Lower leg skin (tissue), 4 donors: Measurements from ENCODE around the gene GARIN3. TPM values are rescaled to one million over a fixed set of nuclear protein-coding genes. Genes with fewer than 3 reads are reported as not detected.

ENCODE experiments used
- DNase-seq, 2 donors: peaks; one replicate each; pipeline ENCODE4 v3.0.0-alpha.2; 2019; ENCODE audit warnings: low spot score in 2 of 2
- H3K4me3 ChIP-seq: fragments of 200-600 bp; sonication (generic); 2 replicates; pipeline ENCODE4 v1.5.1; 2017; ENCODE audit warnings: mild to moderate bottlenecking, low read depth; ENCODE audit not compliant: poor library complexity, severe bottlenecking
- CTCF ChIP-seq, 3 donors: fragments of 450-650 bp; IDR thresholded peaks; one replicate each; pipeline ENCODE4 v1.5.1; 2016; ENCODE audit warnings: antibody characterized with exemption in 3 of 3, mild to moderate bottlenecking in 3 of 3, moderate library complexity in 2 of 3
- POLR2A ChIP-seq, 2 donors: fragments of 450-650 bp; IDR thresholded peaks; one replicate each; pipeline ENCODE4 v1.6.1; 2016 to 2017; ENCODE audit warnings: antibody characterized with exemption in 2 of 2, mild to moderate bottlenecking in 1 of 2, moderate library complexity in 1 of 2
- WGBS, 2 donors: methylation state at CpG; one replicate each; pipeline ENCODE4 v1.1.5; 2018; 5-methylcytosine and 5-hydroxymethylcytosine counted together
- intact Hi-C: fragments of 100-400 bp; cut with DNase I; formaldehyde crosslinking; loops from one replicate; pipeline ENCODE4 v1.15.0; 2023; ENCODE audit warnings: low total_unique reads
- total RNA-seq, 4 donors: library from RNA; depleted of rRNA; stranded (reverse); fragments of >200 nt; gene quantifications; one replicate each; pipeline ENCODE4 v1.1.0, GENCODE V29; 2016

GARIN3 gene
- total RNA-seq, 4 donors from 2014 or later = not detected

DNA sequence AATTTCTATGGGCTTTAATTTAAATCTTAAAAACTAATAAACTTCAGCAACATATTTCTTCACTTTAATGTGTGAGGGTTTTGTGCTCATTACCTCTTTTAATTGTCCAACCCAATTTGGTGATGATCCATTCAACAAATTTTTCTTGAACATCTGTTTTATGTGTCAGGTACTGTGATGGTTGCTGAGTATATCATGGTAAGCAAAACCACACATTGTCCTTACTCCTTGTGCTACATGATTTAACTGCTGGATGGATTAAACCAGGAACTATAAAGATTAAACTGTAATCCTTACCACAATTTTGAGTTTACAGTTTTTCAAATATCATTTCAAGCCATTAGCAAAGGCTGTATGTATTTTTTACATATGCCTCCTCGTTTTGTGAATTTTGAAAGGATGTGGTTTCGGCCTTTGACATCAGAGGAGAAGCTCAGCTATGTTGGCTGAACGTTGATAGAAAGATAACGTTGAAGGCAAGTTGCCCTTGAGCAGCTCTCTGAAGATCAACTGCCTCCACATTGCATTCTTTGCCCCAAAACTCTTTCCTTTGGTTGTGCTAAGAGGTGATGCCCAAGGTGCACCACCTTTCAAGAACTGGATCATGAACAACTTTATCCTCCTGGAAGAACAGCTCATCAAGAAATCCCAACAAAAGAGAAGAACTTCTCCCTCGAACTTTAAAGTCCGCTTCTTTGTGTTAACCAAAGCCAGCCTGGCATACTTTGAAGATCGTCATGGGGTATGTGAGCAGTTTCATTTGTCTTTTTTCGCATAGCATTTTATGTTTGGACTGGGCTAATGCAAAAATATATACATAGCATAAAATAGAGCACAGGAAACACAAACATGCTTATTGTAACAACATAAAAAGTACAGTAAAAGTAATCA, 14.6 kb upstream of the GARIN3 start, which contains the start of gene ITK:
TSS of gene ITK (plus strand) at position 467 of the 891 bp plus-strand sequence. CDS start at position 605, 138 bp downstream.
- no peak for DNase-seq
- no peak within 1 kb of the TSS for H3K4me3 ChIP-seq
- 75 to 78% methylated on average over 8 of the region's 8 CpGs for WGBS, 2 donors
- intact Hi-C loops = no loop called here
- TF ChIP-seq POLR2A (IDR thresholded peaks at IDR 0.05) (no peak), CTCF (IDR thresholded peaks at IDR 0.05) (no peak)

- no peak for DNase-seq
- WGBS, 2 donors = 78 to 85% methylated on average over 3 of the region's 3 CpGs
- H3K4me3 ChIP-seq = no peak overlapping the region
- no peak for TF ChIP-seq CTCF (IDR thresholded peaks at IDR 0.05)
- TF ChIP-seq POLR2A (IDR thresholded peaks at IDR 0.05) = no peak
- intact Hi-C loops = no loop called here
These were observed 12.9 kb upstream of the GARIN3 start for GRCh38 chr5:157178966-157179365.

DNA sequence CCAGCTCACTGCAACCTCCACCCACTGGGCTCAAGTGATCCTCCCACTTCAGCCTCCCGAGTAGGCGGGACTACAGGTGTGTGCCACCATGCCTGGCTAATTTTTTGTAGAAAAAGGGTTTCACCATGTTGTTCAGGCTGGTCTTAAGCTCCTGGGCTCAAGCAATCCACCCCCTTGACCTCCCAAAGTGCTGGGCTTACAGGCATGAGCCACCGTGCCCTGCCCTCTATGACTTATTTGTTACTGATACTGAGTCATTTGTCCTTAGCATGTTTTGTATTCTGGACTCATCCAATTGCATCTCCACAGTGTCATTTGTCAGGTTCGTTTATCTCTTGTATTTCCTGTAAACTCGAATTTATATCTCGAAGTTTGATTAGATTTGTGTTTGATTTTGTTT, 11.9 kb upstream of the GARIN3 start:
- intact Hi-C loops = no loop called here
- 73 to 75% methylated on average over 6 of the region's 6 CpGs for WGBS, 2 donors
- TF ChIP-seq CTCF (IDR thresholded peaks at IDR 0.05) (no peak), POLR2A (IDR thresholded peaks at IDR 0.05) (no peak)
- H3K4me3 ChIP-seq = no peak overlapping the region
- no peak for DNase-seq

DNA sequence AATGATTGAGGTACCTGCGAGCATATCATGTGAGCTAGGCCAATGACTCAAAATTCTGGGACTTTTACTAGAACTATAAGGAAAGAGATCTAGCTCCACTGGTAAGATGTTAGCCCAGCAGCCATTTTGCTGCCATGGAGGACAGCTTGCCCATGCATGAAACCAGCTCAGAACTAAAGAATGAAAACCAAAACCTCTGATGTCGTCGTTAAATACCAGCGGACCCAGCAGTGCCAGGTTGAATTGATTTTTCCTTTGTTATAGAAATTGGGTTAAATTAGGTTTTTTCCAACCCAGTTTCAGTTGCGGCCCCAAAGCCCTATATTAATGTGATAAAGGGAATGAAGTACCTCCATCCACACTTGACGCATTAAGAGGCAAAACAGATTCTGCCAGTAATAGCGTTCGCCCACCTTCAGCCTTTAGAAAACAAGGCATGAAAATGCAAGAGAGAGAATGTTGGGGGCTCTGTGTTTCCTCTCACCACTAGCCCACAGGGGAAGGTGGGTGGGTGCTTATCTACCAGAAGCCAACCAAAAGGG, 9.1 kb upstream of the GARIN3 start:
- DNase-seq = no peak
- no peak overlapping the region for H3K4me3 ChIP-seq
- 94 to 95% methylated on average over 8 of the region's 8 CpGs for WGBS, 2 donors
- intact Hi-C loops = no loop called here
- TF ChIP-seq CTCF (IDR thresholded peaks at IDR 0.05) (no peak), POLR2A (IDR thresholded peaks at IDR 0.05) (no peak)

DNA sequence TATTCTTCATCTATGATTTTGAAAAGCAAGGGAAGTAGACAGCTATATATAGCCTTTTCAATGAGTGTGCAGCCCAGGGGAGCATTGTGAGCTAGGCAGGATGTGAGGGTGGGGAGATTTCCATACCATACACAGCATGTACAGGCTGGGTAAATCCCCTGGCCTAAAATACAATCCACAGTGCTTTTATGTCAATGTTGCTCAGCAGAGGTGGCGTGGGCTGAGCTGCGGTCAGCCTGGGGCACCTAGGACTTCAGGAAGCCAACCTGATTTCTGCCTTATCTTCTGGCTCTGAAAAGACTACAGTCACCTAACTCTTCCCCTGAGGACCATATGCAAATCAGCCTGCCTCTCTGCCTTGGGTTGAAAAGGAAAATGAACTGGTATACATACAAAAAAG, 6.3 kb upstream of the GARIN3 start:
- no peak for DNase-seq
- intact Hi-C loops = no loop called here
- no peak for TF ChIP-seq POLR2A (IDR thresholded peaks at IDR 0.05)
- TF ChIP-seq CTCF (IDR thresholded peaks at IDR 0.05) = no peak
- 61 to 64% methylated on average over 2 of the region's 2 CpGs for WGBS, 2 donors
- no peak overlapping the region for H3K4me3 ChIP-seq
